K562 (cell line): ENCODE results near the gene TOMM22. TPM values are rescaled to one million over a fixed set of nuclear protein-coding genes. Genes with fewer than 3 reads are reported as not detected.

ENCODE experiments used
- ATAC-seq: fragments of 200-7000 bp; cut with Tn5 transposase; 3 replicates; pipeline ENCODE4 v1.9.1; 2020; ENCODE audit warnings: moderate library complexity
- BruUV-seq: library from RNA; stranded (reverse); fragments of 400-500 nt; replicated peaks from 2 replicates; lab custom pipeline; 2021; lab: Mats Ljungman, UMichigan
- CTCF ChIA-PET: fragments of 300-600 bp; formaldehyde crosslinking; extraction: SDS; loops from one replicate; lab custom pipeline; 2021; ENCODE audit warnings: low intra/inter-chr PET ratio; lab: Yijun Ruan, JAX
- POLR2A ChIA-PET: fragments of 300-600, 350-650 bp; sonication (Branson Sonifier 250); formaldehyde crosslinking; extraction: SDS; loops from one replicate; lab custom pipeline; 2021; ENCODE audit warnings: antibody characterized with exemption, inconsistent platforms; lab: Yijun Ruan, JAX
- DNase-seq, 4 experiments: peaks; one replicate each; pipeline versions ENCODE4 v3.0.0 to v3.0.0-alpha.2; 2011 to 2018; ENCODE audit warnings: low spot score in 3 of 4, mixed read lengths in 3 of 4; ENCODE audit errors: extremely low read depth in 1 of 4
- FAIRE-seq: peaks from 2 replicates; lab custom pipeline; 2011; peaks lifted over from hg19 to GRCh38; lab: Jason Lieb, UNC
- H2AFZ ChIP-seq: 2 replicates; pipeline ENCODE4 v1.6.0; 2011; ENCODE audit warnings: low read depth, low read length, control low read depth, inconsistent platforms
- H3K27ac ChIP-seq: fragments of 200-600 bp; 3 replicates; pipeline ENCODE4 v1.8.0; 2011; ENCODE audit warnings: low read depth, mild to moderate bottlenecking, control low read depth, inconsistent platforms, low read length, moderate library complexity, mixed read lengths; ENCODE audit errors: extremely low read depth
- H3K27me3 ChIP-seq, 2 experiments: fragments of 300-600 bp in 1 of 2; 2 replicates in 1 of 2; 3 replicates in 1 of 2; pipeline versions ENCODE4 v1.6.0 to v1.8.0; 2011; ENCODE audit warnings: inconsistent platforms in 2 of 2, low read length in 2 of 2, mild to moderate bottlenecking in 1 of 2, mixed read lengths in 1 of 2, moderate library complexity in 1 of 2; ENCODE audit not compliant: control insufficient read depth in 2 of 2, insufficient read depth in 2 of 2
- H3K36me3 ChIP-seq: fragments of 300-600 bp; 3 replicates; pipeline ENCODE4 v1.8.0; 2011; ENCODE audit warnings: mild to moderate bottlenecking, low read length, inconsistent platforms; ENCODE audit not compliant: control insufficient read depth, insufficient read depth
- H3K4me1 ChIP-seq, 2 experiments: fragments of 200-600 bp in 1 of 2; replicated peaks in 1 of 2; 2 replicates in 1 of 2; 3 replicates in 1 of 2; pipeline versions ENCODE4 v1.5.1 to v1.8.0; 2011; ENCODE audit warnings: inconsistent platforms in 2 of 2, low read length in 2 of 2, mild to moderate bottlenecking in 1 of 2, mixed read lengths in 1 of 2, moderate library complexity in 1 of 2; ENCODE audit not compliant: control insufficient read depth in 2 of 2, insufficient read depth in 2 of 2
- H3K4me2 ChIP-seq: 2 replicates; pipeline ENCODE4 v1.6.1; 2011; ENCODE audit warnings: low read length, control low read depth, inconsistent platforms, mixed read lengths; ENCODE audit not compliant: insufficient read depth
- H3K4me3 ChIP-seq: fragments of 200-600 bp; sonication (generic), shearing (Covaris generic); 2 replicates; pipeline ENCODE4 v1.5.1; 2016; ENCODE audit warnings: control low read depth, inconsistent platforms
- H3K79me2 ChIP-seq: fragments of 200-600 bp; 3 replicates; pipeline ENCODE4 v1.8.0; 2011; ENCODE audit warnings: low read length, inconsistent platforms; ENCODE audit not compliant: control insufficient read depth, insufficient read depth
- H3K9ac ChIP-seq, 2 experiments: 2 replicates each; pipeline versions ENCODE4 v1.6.0 to v1.6.1; 2011; ENCODE audit warnings: low read depth in 2 of 2, low read length in 2 of 2, control low read depth in 1 of 2, inconsistent platforms in 1 of 2, mild to moderate bottlenecking in 1 of 2, mixed read lengths in 1 of 2; ENCODE audit not compliant: insufficient read depth in 1 of 2
- H3K9me1 ChIP-seq: one replicate; pipeline ENCODE4 v1.6.0; 2011; ENCODE audit warnings: inconsistent platforms, mild to moderate bottlenecking, low read length, moderate library complexity; ENCODE audit not compliant: control insufficient read depth, insufficient read depth
- H3K9me3 ChIP-seq: replicated peaks from 2 replicates; pipeline ENCODE4 v1.5.1; 2011; ENCODE audit warnings: low read depth, low read length, inconsistent platforms; ENCODE audit not compliant: control insufficient read depth, insufficient read depth
- H4K20me1 ChIP-seq: replicated peaks from 2 replicates; pipeline ENCODE4 v1.6.1; 2011; ENCODE audit warnings: low read length, inconsistent platforms, mixed read lengths; ENCODE audit not compliant: control insufficient read depth, insufficient read depth
- GATAD2B ChIP-seq: fragments of 450-650 bp; IDR thresholded peaks from 2 replicates; pipeline ENCODE4 v1.6.1; 2017; ENCODE audit warnings: mild to moderate bottlenecking, borderline replicate concordance
- ZNF316 ChIP-seq: fragments of 450-650 bp; IDR thresholded peaks from 2 replicates; pipeline ENCODE4 v1.6.1; 2016
- whole genome bisulfite sequencing: fragments of 100-300 bp; shearing (Covaris generic); methylation state at CpG from one replicate; pipeline ENCODE4 v1.1.6; 2016; ENCODE audit warnings: low coverage, mixed read lengths; ENCODE audit not compliant: insufficient coverage; ENCODE audit errors: missing lambda C conversion rate; 5-methylcytosine and 5-hydroxymethylcytosine counted together
- in situ Hi-C: fragments of 300-500 bp; cut with MboI; formaldehyde crosslinking; loops from 4 replicates; pipeline ENCODE4 v1.15.0; 2018; ENCODE audit warnings: inconsistent platforms, mixed read lengths
- intact Hi-C: fragments of 100-400 bp; cut with micrococcal nuclease; formaldehyde crosslinking; loops from 2 replicates; pipeline ENCODE4 v1.14.2; 2022
- polyA plus RNA-seq, 8 experiments: library from polyadenylated mRNA; depleted of rRNA in 4 of 8; stranded (reverse) in 5 of 8; unstranded in 3 of 8; fragments of >200 nt; fragmentation: Nextera tagmentation in 2 of 8; fragmentation: Illumina TruSeq in 1 of 8; extraction: Ambion mirVana in 2 of 8; extraction: Trizol in 1 of 8; gene quantifications; 2 replicates each; pipeline versions ENCODE4 v1.2.1 to v1.2.3, GENCODE V29; 2011 to 2014; ENCODE audit warnings: inconsistent platforms in 1 of 8, missing spikeins in 1 of 8
- total RNA-seq, 7 experiments: library from RNA; depleted of rRNA in 6 of 7; stranded (reverse); fragments of >200 nt in 6 of 7; fragmentation: Illumina TruSeq in 2 of 7; extraction: Trizol in 2 of 7; gene quantifications; 2 replicates each; pipeline versions ENCODE4 v1.2.1 to v1.2.3, GENCODE V29; 2011 to 2021; ENCODE audit warnings: low replicate concordance in 1 of 7
- TF ChIP-seq, protein P1 (sequence below): fragments of 450-650 bp; formaldehyde crosslinking; IDR thresholded peaks from 2 replicates; pipeline ENCODE4 v1.4.0; 2020; ENCODE audit warnings: mild to moderate bottlenecking, moderate library complexity
- TF ChIP-seq, protein P2 (sequence below): fragments of 250-450 bp; sonication (Bioruptor Pico); IDR thresholded peaks from 2 replicates; pipeline ENCODE4 v1.5.0; 2022; ENCODE audit warnings: mild to moderate bottlenecking
- TF ChIP-seq, protein P3 (sequence below): fragments of 250-450 bp; sonication (Bioruptor Pico); IDR thresholded peaks from 2 replicates; pipeline ENCODE4 v1.5.0; 2021

TOMM22 gene
- total and polyA plus RNA-seq, 9 of the 15 experiments (the other 6 are each of a cell fraction or from before 2014, with no cell fraction given), result 25.8 to 108 (median 73.8) TPM

DNA sequence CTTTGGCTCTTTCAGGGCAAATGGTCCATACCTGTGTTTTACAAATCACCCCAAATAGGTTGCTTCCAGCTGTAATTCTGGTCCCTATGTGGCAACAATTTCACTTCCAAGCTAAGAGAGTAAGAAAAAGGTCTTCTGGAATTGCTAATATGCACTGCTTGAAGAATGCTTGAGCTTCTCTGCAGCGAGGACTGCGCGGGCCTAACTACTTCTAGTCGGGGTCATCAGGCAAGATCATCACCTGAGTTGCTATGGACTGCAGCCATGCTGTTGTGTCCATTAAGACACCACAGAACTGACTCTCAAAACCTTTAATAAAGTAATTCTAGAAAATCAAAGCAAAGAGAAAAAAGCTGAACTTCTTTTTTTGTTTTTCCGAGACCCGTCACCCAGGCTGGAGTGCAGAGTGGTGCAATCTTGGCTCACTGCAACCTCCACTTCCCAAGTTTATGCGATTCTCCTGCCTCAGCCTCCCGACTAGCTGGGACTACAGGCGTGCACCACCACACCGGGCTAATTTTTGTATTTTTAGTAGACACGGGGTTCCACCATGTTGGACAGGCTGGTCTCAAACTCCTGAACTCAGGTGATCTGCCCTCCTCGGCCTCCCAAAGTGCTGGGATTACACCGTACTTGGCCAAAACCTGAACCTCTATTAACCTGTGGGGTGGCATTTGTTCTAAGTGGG, 16.8 kb downstream of the TOMM22 start (continued):
- TF ChIP-seq, protein P1, sequence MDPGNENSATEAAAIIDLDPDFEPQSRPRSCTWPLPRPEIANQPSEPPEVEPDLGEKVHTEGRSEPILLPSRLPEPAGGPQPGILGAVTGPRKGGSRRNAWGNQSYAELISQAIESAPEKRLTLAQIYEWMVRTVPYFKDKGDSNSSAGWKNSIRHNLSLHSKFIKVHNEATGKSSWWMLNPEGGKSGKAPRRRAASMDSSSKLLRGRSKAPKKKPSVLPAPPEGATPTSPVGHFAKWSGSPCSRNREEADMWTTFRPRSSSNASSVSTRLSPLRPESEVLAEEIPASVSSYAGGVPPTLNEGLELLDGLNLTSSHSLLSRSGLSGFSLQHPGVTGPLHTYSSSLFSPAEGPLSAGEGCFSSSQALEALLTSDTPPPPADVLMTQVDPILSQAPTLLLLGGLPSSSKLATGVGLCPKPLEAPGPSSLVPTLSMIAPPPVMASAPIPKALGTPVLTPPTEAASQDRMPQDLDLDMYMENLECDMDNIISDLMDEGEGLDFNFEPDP (CRISPR knock-in tag), result no peak
- TF ChIP-seq, protein P2, sequence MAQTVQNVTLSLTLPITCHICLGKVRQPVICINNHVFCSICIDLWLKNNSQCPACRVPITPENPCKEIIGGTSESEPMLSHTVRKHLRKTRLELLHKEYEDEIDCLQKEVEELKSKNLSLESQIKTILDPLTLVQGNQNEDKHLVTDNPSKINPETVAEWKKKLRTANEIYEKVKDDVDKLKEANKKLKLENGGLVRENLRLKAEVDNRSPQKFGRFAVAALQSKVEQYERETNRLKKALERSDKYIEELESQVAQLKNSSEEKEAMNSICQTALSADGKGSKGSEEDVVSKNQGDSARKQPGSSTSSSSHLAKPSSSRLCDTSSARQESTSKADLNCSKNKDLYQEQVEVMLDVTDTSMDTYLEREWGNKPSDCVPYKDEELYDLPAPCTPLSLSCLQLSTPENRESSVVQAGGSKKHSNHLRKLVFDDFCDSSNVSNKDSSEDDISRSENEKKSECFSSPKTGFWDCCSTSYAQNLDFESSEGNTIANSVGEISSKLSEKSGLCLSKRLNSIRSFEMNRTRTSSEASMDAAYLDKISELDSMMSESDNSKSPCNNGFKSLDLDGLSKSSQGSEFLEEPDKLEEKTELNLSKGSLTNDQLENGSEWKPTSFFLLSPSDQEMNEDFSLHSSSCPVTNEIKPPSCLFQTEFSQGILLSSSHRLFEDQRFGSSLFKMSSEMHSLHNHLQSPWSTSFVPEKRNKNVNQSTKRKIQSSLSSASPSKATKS (CRISPR knock-in tag), result no peak

DNA sequence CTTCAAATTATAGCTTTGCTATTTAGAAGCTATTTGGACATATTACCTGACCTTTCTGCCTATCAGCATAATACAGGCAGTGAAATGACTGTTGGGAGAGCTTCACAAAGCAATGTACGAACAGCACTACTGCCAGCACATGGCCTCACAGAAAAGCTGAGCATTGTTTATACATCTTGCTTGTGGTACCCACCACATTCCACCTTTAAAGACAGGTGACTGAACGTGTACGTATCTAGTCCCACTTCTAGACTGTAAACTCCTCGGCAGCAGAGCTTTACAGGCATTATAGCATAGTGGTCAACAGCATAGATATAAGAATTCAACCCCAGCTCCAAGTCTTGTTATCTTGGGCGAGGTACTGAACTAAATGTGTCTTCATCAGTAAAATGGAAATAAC, 17.4 kb downstream of the TOMM22 start:
- Histone ChIP-seq H3K9ac (peak overlapping the region in 1 of 2 experiments; percentile 86; a peak in 2 of 4 replicates), H3K9me1 (peaks cover 2% of the 10 kb centered on the region), H3K4me3 (peak overlapping the region; percentile 89), H3K4me2 (peak overlapping the region; percentile 83), H3K4me1 (peaks cover 43 to 46% of the 10 kb centered on the region in 2 experiments; a peak in 4 of 5 replicates), H3K9me3 (no peaks in the 10 kb centered on the region), H2AFZ (no peak overlapping the region), H3K79me2 (peaks cover 65% of the 10 kb centered on the region), H4K20me1 (no peaks in the 10 kb centered on the region; the same call in 1 of the 2 replicates), H3K27ac (peak overlapping the region; percentile 89), H3K27me3 (no peaks in the 10 kb centered on the region), H3K36me3 (peaks cover 30% of the 10 kb centered on the region)
- no TSS peak for BruUV-seq
- ATAC-seq (no peak), DNase-seq (no peak), FAIRE-seq (no peak)
- ChIA-PET CTCF (no interaction called here), POLR2A (interaction anchor here (0.6 to 1.5 kb wide), 7 partner anchors 11 to 824 kb away, joined by 3 to 9 read pairs (median 3); partner anchors contain the start of gene TOMM22)
- TF ChIP-seq ZNF316, result peak; percentile 15; the same call in 1 of the 2 replicates
- TF ChIP-seq GATAD2B, result no peak
- TF ChIP-seq, protein P3, sequence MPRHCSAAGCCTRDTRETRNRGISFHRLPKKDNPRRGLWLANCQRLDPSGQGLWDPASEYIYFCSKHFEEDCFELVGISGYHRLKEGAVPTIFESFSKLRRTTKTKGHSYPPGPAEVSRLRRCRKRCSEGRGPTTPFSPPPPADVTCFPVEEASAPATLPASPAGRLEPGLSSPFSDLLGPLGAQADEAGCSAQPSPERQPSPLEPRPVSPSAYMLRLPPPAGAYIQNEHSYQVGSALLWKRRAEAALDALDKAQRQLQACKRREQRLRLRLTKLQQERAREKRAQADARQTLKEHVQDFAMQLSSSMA (CRISPR knock-in tag), result no peak
- WGBS, result 3% methylated on average over 5 of the region's 5 CpGs
- intact Hi-C loops (no loop called here), in situ Hi-C loops (no loop called here)
